ENCODE results near the gene RAE1. TPM values are rescaled to one million over a fixed set of nuclear protein-coding genes. Genes with fewer than 3 reads are reported as not detected.
"Not testable (repeated sequence)": the region's sequence is repeated elsewhere in the genome, so short reads cannot be mapped to it uniquely, and the experiment has no call there.

The RAE1 gene
- polyA plus RNA-seq, 2 donors, result 8.6 to 25.0 TPM

DNA sequence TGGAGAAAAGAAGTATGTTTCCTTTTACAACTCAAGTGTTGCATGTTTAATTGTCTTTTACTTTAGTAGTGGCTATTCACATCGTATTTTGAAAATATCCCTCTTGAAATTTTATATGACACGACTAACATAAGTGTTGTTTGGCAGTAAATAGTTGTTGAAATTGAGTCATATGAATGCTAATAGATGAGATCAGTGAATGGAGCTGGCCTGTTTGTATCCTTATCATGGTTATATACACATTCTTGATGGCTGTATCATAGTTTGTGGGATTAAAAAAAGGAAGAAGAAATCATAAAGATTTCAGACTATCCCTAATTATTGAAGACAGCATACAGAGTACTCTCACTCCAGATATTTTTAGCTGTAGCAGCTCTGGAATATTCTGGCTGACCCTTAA is 8.2 kb upstream of the RAE1 start:
- 48 to 60% methylated on average over 2 of the region's 2 CpGs for WGBS, 2 donors
- no peak overlapping the region for H3K4me3 ChIP-seq (ENCODE audit: low read depth in 1 of 2, low read length in 2 of 2)
- H3K27ac ChIP-seq (ENCODE audit: low read depth in 2 of 2, low read length in 1 of 2), result no peak overlapping the region
- H3K9me3 ChIP-seq (ENCODE audit: control insufficient read depth in 2 of 2, insufficient read depth in 1 of 2, low read depth in 1 of 2, low read length in 1 of 2), result no peaks in the 10 kb centered on the region
- no peaks in the 10 kb centered on the region for H3K36me3 ChIP-seq (ENCODE audit: control insufficient read depth in 2 of 2, insufficient read depth in 2 of 2, low read length in 1 of 2)
- H3K4me1 ChIP-seq (ENCODE audit: control insufficient read depth in 2 of 2, insufficient read depth in 2 of 2, low read length in 1 of 2), result no peaks in the 10 kb centered on the region
- H3K27me3 ChIP-seq (ENCODE audit: control insufficient read depth in 1 of 2, insufficient read depth in 2 of 2, low read length in 2 of 2), result no peaks in the 10 kb centered on the region

DNA sequence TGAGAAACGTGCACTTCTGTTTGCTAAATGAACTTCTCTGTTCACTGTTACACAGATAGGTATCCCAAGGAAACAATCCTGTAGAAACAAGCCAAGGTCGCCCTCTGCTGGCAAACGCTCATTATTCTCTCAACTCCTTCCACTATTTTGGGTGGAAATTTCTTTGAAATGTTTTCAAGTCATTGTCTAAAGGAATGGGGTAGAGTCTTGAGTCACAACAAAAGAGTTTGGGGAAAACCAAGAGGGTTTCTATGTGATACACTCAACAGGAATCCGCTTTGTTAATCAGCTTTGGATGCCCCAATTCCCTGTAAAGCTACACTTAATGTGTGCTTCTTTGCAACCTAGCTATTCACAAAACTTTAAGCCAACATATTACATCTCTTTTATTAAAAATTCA is 4.6 kb upstream of the RAE1 start:
- Histone ChIP-seq H3K9me3 (ENCODE audit: control insufficient read depth in 2 of 2, insufficient read depth in 1 of 2, low read depth in 1 of 2, low read length in 1 of 2) (no peaks in the 10 kb centered on the region), H3K36me3 (ENCODE audit: control insufficient read depth in 2 of 2, insufficient read depth in 2 of 2, low read length in 1 of 2) (no peaks in the 10 kb centered on the region)
- WGBS, 2 donors, result 1% methylated on average over 4 of the region's 4 CpGs

DNA sequence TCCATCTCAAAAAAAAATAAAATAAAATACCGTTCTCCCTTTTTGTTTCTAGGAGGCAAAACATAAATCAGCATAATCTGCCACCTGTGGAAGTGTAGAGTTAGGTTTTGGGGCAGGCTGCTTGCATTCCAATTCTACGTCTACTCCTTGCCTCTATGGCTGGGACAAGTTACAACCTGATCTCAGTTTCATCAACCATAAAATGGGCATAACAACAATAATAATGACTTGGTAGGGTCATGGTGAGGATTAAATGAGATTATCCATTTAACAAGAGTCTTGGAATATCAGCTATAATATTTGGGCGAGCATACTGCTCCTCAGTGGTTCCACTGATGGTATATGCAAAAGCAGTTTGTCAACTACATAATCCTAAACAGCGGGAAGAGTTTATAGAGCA is 3.7 kb upstream of the RAE1 start:
- Histone ChIP-seq H3K9me3 (ENCODE audit: control insufficient read depth in 2 of 2, insufficient read depth in 1 of 2, low read depth in 1 of 2, low read length in 1 of 2) (no peaks in the 10 kb centered on the region), H3K4me3 (ENCODE audit: low read depth in 1 of 2, low read length in 2 of 2) (no peak overlapping the region), H3K4me1 (ENCODE audit: control insufficient read depth in 2 of 2, insufficient read depth in 2 of 2, low read length in 1 of 2) (peaks cover 2 to 5% of the 10 kb centered on the region in 2 donors), H3K36me3 (ENCODE audit: control insufficient read depth in 2 of 2, insufficient read depth in 2 of 2, low read length in 1 of 2) (no peaks in the 10 kb centered on the region), H3K27me3 (ENCODE audit: control insufficient read depth in 1 of 2, insufficient read depth in 2 of 2, low read length in 2 of 2) (no peaks in the 10 kb centered on the region), H3K27ac (ENCODE audit: low read depth in 2 of 2, low read length in 1 of 2) (no peak overlapping the region)
- 63 to 67% methylated on average over 4 of the region's 4 CpGs for WGBS, 2 donors

More for the DNA sequence above, 4.6 kb upstream of the RAE1 start:
- Histone ChIP-seq H3K4me3 (ENCODE audit: low read depth in 1 of 2, low read length in 2 of 2) (no peak overlapping the region), H3K27me3 (ENCODE audit: control insufficient read depth in 1 of 2, insufficient read depth in 2 of 2, low read length in 2 of 2) (no peaks in the 10 kb centered on the region), H3K4me1 (ENCODE audit: control insufficient read depth in 2 of 2, insufficient read depth in 2 of 2, low read length in 1 of 2) (no peaks in the 10 kb centered on the region), H3K27ac (ENCODE audit: low read depth in 2 of 2, low read length in 1 of 2) (no peak overlapping the region)

DNA sequence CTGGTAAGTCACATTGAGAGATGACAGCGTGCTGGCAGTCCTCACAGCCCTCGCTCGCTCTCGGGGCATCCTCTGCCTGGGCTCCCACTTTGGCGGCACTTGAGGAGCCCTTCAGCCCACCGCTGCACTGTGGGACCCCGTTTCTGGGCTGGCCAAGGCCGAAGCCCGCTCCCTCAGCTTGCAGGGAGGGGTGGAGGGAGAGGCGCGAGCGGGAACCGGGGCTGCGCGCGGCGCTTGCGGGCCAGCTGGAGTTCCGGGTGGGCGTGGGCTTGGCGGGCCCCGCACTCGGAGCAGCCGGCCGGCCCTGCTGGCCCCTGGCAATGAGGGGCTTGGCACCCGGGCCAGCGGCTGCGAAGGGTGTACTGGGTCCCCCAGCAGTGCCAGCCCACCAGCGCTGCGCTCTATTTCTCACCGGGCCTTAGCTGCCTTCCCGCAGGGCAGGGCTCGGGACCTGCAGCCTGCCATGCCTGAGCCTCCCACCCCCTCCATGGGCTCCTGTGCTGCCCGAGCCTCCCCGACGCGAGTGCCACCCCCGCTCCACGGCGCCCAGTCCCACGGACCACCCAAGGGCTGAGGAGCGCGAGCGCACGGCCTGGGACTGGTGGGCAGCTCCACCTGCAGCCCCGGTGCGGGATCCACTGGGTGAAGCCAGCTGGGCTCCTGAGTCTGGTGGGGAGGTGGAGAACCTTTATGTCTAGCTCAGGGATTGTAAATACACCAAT is 2.7 kb upstream of the RAE1 start:
- WGBS, 2 donors, result 76 to 80% methylated on average over 25 to 47 of the region's 47 CpGs

DNA sequence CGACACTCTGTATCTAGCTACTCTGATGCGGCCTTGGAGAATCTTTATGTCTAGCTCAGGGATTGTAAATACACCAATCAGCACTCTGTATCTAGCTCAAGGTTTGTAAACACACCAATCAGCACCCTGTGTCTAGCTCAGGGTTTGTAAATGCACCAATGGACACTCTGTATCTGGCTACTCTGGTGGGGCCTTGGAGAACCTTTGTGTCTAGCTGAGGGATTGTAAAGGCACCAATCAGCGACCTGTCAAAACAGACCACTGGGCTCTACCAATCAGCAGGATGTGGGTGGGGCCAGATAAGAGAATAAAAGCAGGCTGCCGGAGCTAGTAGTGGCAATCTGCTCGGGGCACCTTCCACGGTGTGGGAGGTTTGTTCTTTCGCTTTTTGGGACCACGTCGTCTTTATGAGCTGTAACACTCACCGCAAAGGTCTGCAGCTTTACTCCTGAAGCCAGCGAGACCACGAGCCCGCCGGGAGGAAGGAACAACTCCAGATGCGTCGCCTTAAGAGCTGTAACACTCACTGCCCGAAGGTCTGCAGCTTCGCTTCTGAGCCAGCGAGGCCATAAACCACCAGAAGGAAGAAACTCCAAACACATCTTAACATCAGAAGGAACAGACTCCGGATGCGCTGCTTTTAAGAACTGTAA is 2.0 kb upstream of the RAE1 start:
- not testable (repeated sequence) for H3K4me3 ChIP-seq (ENCODE audit: low read depth in 1 of 2, low read length in 2 of 2); H3K36me3 ChIP-seq (ENCODE audit: control insufficient read depth in 2 of 2, insufficient read depth in 2 of 2, low read length in 1 of 2); H3K9me3 ChIP-seq (ENCODE audit: control insufficient read depth in 2 of 2, insufficient read depth in 1 of 2, low read depth in 1 of 2, low read length in 1 of 2); H3K27ac ChIP-seq (ENCODE audit: low read depth in 2 of 2, low read length in 1 of 2); H3K4me1 ChIP-seq (ENCODE audit: control insufficient read depth in 2 of 2, insufficient read depth in 2 of 2, low read length in 1 of 2); H3K27me3 ChIP-seq (ENCODE audit: control insufficient read depth in 1 of 2, insufficient read depth in 2 of 2, low read length in 2 of 2)
- 90 to 91% methylated on average over 21 of the region's 21 CpGs for WGBS, 2 donors

More for the DNA sequence above, 2.7 kb upstream of the RAE1 start:
- not testable (repeated sequence) for H3K36me3 ChIP-seq (ENCODE audit: control insufficient read depth in 2 of 2, insufficient read depth in 2 of 2, low read length in 1 of 2); H3K4me1 ChIP-seq (ENCODE audit: control insufficient read depth in 2 of 2, insufficient read depth in 2 of 2, low read length in 1 of 2); H3K27me3 ChIP-seq (ENCODE audit: control insufficient read depth in 1 of 2, insufficient read depth in 2 of 2, low read length in 2 of 2); H3K4me3 ChIP-seq (ENCODE audit: low read depth in 1 of 2, low read length in 2 of 2); H3K9me3 ChIP-seq (ENCODE audit: control insufficient read depth in 2 of 2, insufficient read depth in 1 of 2, low read depth in 1 of 2, low read length in 1 of 2); H3K27ac ChIP-seq (ENCODE audit: low read depth in 2 of 2, low read length in 1 of 2)

DNA sequence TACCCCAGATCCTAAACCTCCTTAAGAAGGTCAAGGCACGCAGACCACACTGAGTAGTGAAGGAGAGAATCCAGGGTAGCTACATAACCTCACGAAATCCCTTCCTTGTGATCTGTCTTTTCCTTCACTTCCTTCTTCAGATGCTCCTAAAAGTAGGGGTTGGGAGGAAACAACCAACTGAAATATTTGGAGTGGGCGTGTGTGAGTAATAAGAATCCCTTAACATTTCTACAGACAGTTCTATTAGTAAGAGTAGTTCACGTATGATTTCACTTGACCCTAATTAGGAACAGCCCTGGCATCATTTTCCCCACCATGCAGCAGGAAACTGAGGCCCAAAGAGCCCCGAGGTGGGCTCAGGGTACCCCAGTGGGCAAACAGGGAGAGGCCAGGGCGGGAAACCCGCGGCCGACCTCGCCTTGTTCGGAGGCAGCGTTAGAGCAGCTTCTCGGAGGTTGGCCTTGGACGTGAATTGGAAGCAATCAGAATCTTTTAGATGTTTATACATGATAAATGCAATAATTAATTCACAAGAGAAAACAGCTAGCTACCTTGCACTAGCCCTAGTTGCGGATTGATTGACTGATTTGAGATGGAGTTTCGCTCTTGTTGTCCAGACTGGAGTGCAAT is 859 bp upstream of the RAE1 start:
- 78 to 82% methylated on average over 16 of the region's 16 CpGs for WGBS, 2 donors
- Histone ChIP-seq H3K9me3 (ENCODE audit: control insufficient read depth in 2 of 2, insufficient read depth in 1 of 2, low read depth in 1 of 2, low read length in 1 of 2) (no peaks in the 10 kb centered on the region), H3K27ac (ENCODE audit: low read depth in 2 of 2, low read length in 1 of 2) (no peak overlapping the region), H3K4me1 (ENCODE audit: control insufficient read depth in 2 of 2, insufficient read depth in 2 of 2, low read length in 1 of 2) (peaks cover 2 to 6% of the 10 kb centered on the region in 2 donors), H3K36me3 (ENCODE audit: control insufficient read depth in 2 of 2, insufficient read depth in 2 of 2, low read length in 1 of 2) (peaks cover 4 to 5% of the 10 kb centered on the region in 2 donors), H3K27me3 (ENCODE audit: control insufficient read depth in 1 of 2, insufficient read depth in 2 of 2, low read length in 2 of 2) (no peaks in the 10 kb centered on the region), H3K4me3 (ENCODE audit: low read depth in 1 of 2, low read length in 2 of 2) (no peak overlapping the region)

DNA sequence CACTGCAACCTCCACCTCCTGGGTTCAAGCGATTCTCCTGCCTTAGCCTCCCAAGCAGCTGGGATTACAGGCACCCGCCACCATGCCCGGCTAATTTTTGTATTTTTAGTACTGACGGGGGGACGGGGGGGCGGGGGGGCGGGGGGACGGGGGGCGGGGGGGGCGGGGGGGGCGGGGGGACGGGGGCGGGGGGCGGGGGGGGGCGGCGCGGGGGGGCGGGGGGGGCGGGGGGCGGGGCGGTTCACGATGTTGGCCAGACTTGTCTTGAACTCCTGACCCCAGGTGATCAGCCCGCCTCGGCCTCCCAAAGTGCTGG is 371 bp upstream of the RAE1 start:
- WGBS, 2 donors, result 17 to 25% methylated on average over 6 to 12 of the region's 24 CpGs
- Histone ChIP-seq H3K4me3 (ENCODE audit: low read depth in 1 of 2, low read length in 2 of 2) (peak overlapping the region; percentile 98), H3K27ac (ENCODE audit: low read depth in 2 of 2, low read length in 1 of 2) (peak overlapping the region; percentile 80 to 95)
- H3K36me3 ChIP-seq (ENCODE audit: control insufficient read depth in 2 of 2, insufficient read depth in 2 of 2, low read length in 1 of 2); H3K27me3 ChIP-seq (ENCODE audit: control insufficient read depth in 1 of 2, insufficient read depth in 2 of 2, low read length in 2 of 2); H3K4me1 ChIP-seq (ENCODE audit: control insufficient read depth in 2 of 2, insufficient read depth in 2 of 2, low read length in 1 of 2); H3K9me3 ChIP-seq (ENCODE audit: control insufficient read depth in 2 of 2, insufficient read depth in 1 of 2, low read depth in 1 of 2, low read length in 1 of 2): not testable (repeated sequence)

DNA sequence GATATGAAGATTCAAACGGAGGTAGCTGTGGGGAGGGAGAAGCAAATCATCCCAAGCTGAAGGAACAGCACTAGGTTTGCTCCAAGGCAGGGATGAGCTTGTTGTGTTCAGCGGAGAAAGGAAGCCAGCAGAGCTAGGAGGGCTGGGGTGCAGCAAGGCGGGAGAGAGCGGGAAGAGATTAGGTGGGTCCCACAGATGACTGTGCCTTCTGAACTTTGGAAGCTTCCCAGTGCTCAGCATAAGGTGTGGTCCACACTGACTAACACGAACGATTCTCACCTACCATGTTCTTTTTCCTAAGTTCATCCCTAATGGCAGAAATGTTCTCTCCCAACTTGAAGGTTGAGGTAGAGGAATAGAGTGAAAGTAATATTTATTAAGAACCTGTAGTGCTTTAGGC is 1.2 kb downstream of the RAE1 start:
- Histone ChIP-seq H3K9me3 (ENCODE audit: control insufficient read depth in 2 of 2, insufficient read depth in 1 of 2, low read depth in 1 of 2, low read length in 1 of 2) (no peaks in the 10 kb centered on the region), H3K4me1 (ENCODE audit: control insufficient read depth in 2 of 2, insufficient read depth in 2 of 2, low read length in 1 of 2) (peaks cover 2 to 6% of the 10 kb centered on the region in 2 donors), H3K4me3 (ENCODE audit: low read depth in 1 of 2, low read length in 2 of 2) (peak overlapping the region in 1 of 2 donors; percentile 98), H3K36me3 (ENCODE audit: control insufficient read depth in 2 of 2, insufficient read depth in 2 of 2, low read length in 1 of 2) (peaks cover 8 to 9% of the 10 kb centered on the region in 2 donors), H3K27ac (ENCODE audit: low read depth in 2 of 2, low read length in 1 of 2) (peak overlapping the region in 1 of 2 donors; percentile 36), H3K27me3 (ENCODE audit: control insufficient read depth in 1 of 2, insufficient read depth in 2 of 2, low read length in 2 of 2) (no peaks in the 10 kb centered on the region)
- 63% methylated on average over 6 of the region's 6 CpGs for WGBS, 2 donors

DNA sequence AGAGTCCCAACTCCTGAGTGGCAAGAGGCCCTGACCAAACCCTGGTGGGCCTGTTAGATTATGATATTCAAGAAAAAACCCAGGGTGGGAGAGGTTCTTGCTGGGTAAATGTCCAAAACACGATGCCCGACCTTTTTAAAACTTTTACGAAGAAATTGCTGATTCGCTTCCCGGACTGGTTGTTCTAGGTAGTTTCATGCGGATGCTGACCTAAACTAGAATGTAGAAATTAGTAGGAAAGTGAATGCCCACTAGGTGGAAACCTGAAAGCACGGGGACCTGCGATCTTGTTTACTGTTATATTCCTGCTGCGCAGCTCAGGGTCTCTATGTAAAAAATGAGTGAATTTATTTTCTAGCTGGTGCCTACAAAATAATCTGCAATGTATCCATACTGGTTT is 2.3 kb downstream of the RAE1 start:
- H3K27me3 ChIP-seq (ENCODE audit: control insufficient read depth in 1 of 2, insufficient read depth in 2 of 2, low read length in 2 of 2), result no peaks in the 10 kb centered on the region
- H3K9me3 ChIP-seq (ENCODE audit: control insufficient read depth in 2 of 2, insufficient read depth in 1 of 2, low read depth in 1 of 2, low read length in 1 of 2), result no peaks in the 10 kb centered on the region
- H3K4me3 ChIP-seq (ENCODE audit: low read depth in 1 of 2, low read length in 2 of 2), result no peak overlapping the region
- WGBS, 2 donors, result 89 to 93% methylated on average over 9 of the region's 9 CpGs
- H3K36me3 ChIP-seq (ENCODE audit: control insufficient read depth in 2 of 2, insufficient read depth in 2 of 2, low read length in 1 of 2), result peaks cover 8 to 9% of the 10 kb centered on the region in 2 donors
- H3K4me1 ChIP-seq (ENCODE audit: control insufficient read depth in 2 of 2, insufficient read depth in 2 of 2, low read length in 1 of 2), result peaks cover 2 to 6% of the 10 kb centered on the region in 2 donors
- no peak overlapping the region for H3K27ac ChIP-seq (ENCODE audit: low read depth in 2 of 2, low read length in 1 of 2)

All from esophagus (tissue), 2 donors.